GM18907 (cell line): ENCODE data around the gene MYO1D.

Source experiments
- ATAC-seq: cut with Tn5 transposase; IDR thresholded peaks from one replicate; pipeline ENCODE4 v1.9.1; 2021; ENCODE audit warnings: mild to moderate bottlenecking, moderate library complexity; ENCODE audit not compliant: unreplicated experiment

Gene MYO1D

GRCh38 chr17:32591405-32591804, 285.5 kb downstream of the MYO1D start:
- no peak for ATAC-seq

DNA sequence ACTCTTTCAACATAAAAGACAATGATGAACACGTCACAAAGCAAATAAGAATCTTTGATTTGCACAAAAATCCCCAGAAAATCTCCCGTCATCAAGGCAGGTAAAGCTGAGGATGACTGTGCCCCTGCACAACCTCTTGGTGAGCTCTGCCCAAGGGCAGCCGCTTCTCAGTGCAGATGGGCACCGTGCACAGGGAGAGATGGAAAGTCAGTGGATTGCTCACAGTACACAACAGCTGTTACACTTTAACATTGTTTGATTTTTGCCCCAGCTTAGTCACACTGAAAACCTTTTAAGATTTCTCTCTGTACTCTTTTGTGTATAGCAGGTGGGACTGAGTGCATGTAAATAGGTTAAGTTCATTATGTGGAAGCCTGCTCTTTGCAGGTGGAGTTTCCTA, 285.9 kb downstream of the MYO1D start:
- ATAC-seq, result no peak

DNA sequence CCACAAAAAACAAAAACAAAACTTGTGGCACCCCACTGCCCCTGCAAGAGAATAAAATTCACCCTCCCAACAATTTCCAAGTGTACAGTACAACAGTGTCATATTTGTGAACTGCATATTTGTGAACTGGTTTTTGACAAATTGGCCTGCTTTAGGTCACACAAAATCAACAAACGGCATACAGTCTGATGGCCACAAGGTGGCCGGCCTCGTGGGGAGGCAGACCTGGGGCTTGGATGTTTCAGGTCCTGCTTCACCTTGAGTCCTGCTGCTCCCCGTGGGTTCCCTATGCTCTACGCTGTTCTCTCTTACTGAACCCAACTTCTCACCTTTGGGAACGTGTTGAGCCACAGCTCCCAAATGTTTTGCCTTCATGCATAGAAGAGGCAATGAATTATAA, 287.9 kb downstream of the MYO1D start:
- ATAC-seq, result no peak

DNA sequence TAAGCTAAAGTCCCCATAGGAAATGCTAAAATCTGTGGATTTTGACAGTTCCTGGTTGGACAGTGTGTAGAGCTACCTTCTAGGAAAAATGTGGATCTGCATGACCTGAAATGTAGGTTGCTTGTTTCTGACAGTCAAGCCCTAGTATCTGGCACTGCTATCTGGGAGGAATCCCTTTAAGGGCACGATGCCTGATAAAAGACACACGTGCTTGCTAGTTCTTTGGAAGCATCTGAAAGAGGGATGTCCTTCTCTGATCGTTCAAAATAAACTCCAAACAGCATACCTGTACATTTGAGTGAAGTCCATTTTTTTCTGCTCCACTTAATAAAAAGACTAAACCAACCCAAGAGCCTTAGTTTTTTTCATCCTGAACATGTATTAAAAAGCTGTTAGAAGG, 288.8 kb downstream of the MYO1D start:
- no peak for ATAC-seq

GRCh38 chr17:32586666-32587065, 290.3 kb downstream of the MYO1D start:
- no peak for ATAC-seq

DNA sequence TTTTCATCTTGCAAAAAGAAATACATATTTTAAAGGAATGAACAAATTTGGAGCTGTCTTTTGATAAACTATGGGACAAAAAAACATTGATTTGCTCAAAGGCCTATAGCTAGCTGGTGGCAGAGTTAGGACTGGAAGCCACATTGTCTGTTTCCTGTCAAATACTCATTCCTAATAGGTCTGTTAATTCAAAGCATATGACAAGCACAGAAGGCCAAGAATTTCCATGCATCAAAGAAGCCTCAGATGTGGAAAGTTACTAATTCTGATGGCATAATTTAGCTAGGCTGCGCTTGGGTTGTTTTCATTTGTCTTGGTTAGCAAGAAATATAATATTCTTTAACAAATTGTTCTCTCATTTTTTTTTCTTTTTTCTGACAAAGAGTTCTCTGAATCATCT, 292.1 kb downstream of the MYO1D start:
- ATAC-seq, result no peak

GRCh38 chr17:32583053-32583452, 293.9 kb downstream of the MYO1D start:
- ATAC-seq, result no peak

DNA sequence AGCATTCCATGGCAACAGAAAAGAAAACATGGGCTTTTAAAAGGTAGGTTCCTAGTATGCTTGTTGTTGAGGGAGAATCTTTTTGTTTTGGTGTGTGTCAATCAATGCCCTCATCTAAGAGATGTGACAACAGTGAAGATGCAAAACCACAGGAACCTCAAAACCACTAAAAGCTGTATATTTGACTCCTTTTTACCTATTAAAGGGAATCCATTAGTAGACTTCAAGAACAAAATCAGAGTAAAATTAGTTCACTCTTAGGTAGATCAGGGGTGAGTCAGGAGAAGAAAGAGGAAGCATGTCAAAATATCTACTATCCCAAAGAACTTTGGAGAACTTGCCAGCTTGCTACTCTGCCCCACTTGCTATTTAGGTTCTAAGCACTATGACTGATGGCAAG, 301.1 kb downstream of the MYO1D start:
- ATAC-seq, result no peak

GRCh38 chr17:32570081-32570396, 306.9 kb downstream of the MYO1D start:
- no peak for ATAC-seq

GRCh38 chr17:32569171-32570080, 307.5 kb downstream of the MYO1D start:
- ATAC-seq, result peak; percentile 60

GRCh38 chr17:32568705-32569104, 308.2 kb downstream of the MYO1D start:
- no peak for ATAC-seq

DNA sequence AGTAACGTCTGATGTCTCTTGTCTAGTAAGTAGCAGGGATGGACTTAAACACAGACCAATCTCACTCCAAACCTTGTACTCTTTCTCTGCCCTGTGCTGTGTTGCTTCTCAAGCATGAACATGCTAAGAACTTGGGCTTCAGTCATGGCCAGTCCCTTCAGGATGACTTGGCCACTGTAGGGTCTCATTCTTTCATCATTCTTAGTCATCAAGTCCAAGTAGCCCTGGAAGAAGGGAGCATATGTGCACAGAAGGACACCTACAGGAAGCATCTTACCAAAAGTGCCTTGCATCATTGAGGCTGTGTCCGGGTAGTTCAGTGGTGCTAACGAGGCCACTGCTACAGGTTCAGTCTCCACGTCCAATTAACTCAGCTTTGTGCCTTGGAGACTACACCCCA, 309.4 kb downstream of the MYO1D start:
- no peak for ATAC-seq

GRCh38 chr17:32567086-32567485, 309.8 kb downstream of the MYO1D start:
- ATAC-seq, result no peak

DNA sequence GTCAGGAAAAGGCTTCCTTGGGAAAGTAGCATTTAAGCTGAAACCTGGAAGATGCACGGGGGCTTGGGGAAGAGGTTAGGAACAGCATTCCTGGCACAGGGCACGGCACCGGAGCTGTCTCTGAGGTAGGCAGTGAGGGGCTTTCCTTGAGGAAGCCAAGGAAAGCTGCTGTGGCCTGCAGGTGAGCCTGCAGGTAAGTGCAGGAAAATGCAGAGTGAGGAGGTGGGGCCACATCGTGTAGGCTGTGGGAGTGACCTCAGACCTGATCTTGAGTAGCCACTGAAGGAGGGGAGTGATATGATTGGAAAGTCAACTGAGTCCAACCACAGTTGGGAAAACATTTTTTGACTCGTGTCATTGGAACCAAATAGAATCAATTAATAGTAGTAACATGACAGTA, 310.6 kb downstream of the MYO1D start:
- ATAC-seq, result no peak

DNA sequence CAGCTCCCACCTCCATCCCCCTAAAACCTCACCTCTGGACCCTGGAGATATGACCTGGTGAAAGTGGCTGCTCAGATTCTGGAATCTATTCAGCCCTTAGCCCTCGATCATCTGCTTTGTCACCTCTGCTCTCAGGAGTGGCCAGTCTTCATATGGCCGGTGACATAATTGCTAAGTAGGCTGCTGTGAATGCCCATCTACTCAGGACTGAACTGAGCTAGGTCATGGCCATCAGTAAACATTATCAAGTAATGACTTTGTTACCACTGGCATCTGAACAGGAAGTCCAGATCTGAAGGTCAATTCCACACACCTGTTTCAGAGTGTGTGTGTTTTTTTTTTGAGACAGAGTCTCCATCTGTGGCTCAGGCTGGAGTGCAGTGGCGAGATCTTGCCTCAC, 311.5 kb downstream of the MYO1D start:
- no peak for ATAC-seq

GRCh38 chr17:32564325-32564724, 312.6 kb downstream of the MYO1D start:
- ATAC-seq, result no peak

- ATAC-seq, result no peak
Measured at GRCh38 chr17:32563583-32563982, 313.3 kb downstream of the MYO1D start.

- ATAC-seq, result peak; percentile 74
Measured at GRCh38 chr17:32558997-32559650, 317.8 kb downstream of the MYO1D start.

DNA sequence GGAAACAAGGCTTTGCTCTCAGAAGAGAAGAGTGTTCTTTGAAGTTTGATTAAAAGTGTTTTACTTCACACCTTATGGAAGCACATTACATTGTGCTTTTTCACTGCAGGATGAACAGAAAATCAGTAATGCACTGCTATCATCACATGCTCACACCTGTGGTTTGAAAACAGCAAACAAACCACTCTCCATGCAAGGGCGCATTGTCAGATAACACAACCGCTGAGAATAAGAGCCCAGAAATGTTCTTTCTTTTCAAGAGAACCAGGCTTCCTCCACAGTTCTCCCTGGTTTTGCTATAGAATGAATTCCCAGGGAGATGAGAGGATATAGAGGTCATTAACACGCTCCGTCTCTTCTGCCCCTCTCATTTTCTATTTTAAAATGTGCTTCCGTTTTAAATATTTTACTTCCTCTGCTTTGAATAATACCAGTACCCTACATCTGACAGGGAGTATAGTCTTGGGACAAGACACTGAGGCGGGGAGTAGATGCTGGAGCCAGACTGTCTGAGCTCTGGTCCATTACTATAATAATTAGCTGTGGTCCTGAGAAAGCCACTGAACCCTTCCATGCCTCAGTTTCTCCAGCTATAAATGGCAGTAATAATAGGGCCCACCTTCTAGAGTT, 318.5 kb downstream of the MYO1D start:
- peak; percentile 37 for ATAC-seq

- no peak for ATAC-seq
Measured at GRCh38 chr17:32555611-32556310, 321.2 kb downstream of the MYO1D start.

DNA sequence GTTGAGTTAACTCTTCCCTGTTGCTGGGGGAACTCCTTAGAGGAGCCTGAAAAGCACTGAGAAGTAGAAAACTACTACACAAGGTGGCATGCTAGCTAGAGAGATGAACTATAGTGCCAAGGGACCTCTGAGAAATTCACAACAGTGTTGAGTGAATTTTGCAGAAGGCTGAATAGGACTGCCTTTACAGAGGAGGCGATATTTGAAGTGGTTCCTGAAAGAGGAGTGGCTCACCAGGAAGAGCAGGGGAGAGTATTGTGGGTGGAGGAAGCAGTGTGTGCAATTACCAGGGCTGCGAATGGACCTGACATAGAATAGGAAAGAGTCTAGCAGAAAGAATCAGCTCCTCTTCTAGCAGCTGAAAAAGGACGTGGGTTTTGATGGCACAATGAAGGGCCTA, 323.8 kb downstream of the MYO1D start:
- no peak for ATAC-seq
